Breast epithelium (tissue), 4 donors: Measurements from ENCODE around the gene NPB. TPM values are rescaled to one million over a fixed set of nuclear protein-coding genes. Genes with fewer than 3 reads are reported as not detected.

Experiments used
- DNase-seq, 2 donors: peaks; one replicate each; pipeline ENCODE4 v3.0.0-alpha.2; 2019; ENCODE audit warnings: low spot score in 2 of 2
- H3K27ac ChIP-seq, 2 donors: fragments of 200-600 bp; sonication (generic) in 1 of 2; one replicate each; pipeline ENCODE4 v1.5.1; 2016 to 2019; ENCODE audit warnings: mild to moderate bottlenecking in 1 of 2
- H3K27me3 ChIP-seq, 2 donors: fragments of 200-600 bp; sonication (generic) in 1 of 2; one replicate each; pipeline versions ENCODE4 v1.5.1 to v1.6.0; 2017 to 2019; ENCODE audit warnings: control low read depth in 1 of 2, mild to moderate bottlenecking in 1 of 2
- H3K36me3 ChIP-seq: fragments of 200-600 bp; one replicate; pipeline ENCODE4 v1.5.1; 2019
- H3K4me1 ChIP-seq, 2 donors: fragments of 200-600 bp; sonication (generic); one replicate each; pipeline ENCODE4 v1.5.1; 2016 to 2019; ENCODE audit warnings: control low read depth in 1 of 2
- H3K4me3 ChIP-seq, 3 donors: fragments of 200-600 bp; sonication (generic); 1 replicate in 2 of 3; 2 replicates in 1 of 3; pipeline ENCODE4 v1.5.1; 2016 to 2019; ENCODE audit warnings: mild to moderate bottlenecking in 3 of 3, moderate library complexity in 2 of 3
- H3K9me3 ChIP-seq, 2 donors: fragments of 200-600 bp; sonication (generic) in 1 of 2; one replicate each; pipeline ENCODE4 v1.5.1; 2016 to 2019; ENCODE audit warnings: control low read depth in 1 of 2
- CTCF ChIP-seq, 3 donors: fragments of 450-650 bp; IDR thresholded peaks; one replicate each; pipeline ENCODE4 v1.5.1; 2016 to 2017; ENCODE audit warnings: antibody characterized with exemption in 3 of 3, mild to moderate bottlenecking in 3 of 3, moderate library complexity in 3 of 3
- POLR2A ChIP-seq: fragments of 450-650 bp; IDR thresholded peaks from one replicate; pipeline ENCODE4 v1.6.1; 2016; ENCODE audit warnings: antibody characterized with exemption, mild to moderate bottlenecking, moderate library complexity
- POLR2AphosphoS5 ChIP-seq, 3 donors: sonication (generic); formaldehyde crosslinking; IDR thresholded peaks; one replicate each; pipeline ENCODE4 v1.6.1; 2017; ENCODE audit warnings: antibody characterized with exemption in 3 of 3
- intact Hi-C: fragments of 100-400 bp; cut with DNase I; formaldehyde crosslinking; loops from one replicate; pipeline ENCODE4 v1.15.1; 2023; ENCODE audit warnings: low total_unique reads
- total RNA-seq, 3 donors: library from RNA; depleted of rRNA; stranded (reverse); fragments of >200 nt; gene quantifications; one replicate each; pipeline ENCODE4 v1.1.0, GENCODE V29; 2016

Gene NPB
- total RNA-seq, 3 donors from 2014 or later, result 2.0 TPM; not detected in 2

- peak within 1 kb of the TSS; percentile 75 to 97 (median 79) for H3K4me3 ChIP-seq
- no peak for TF ChIP-seq POLR2A
- peaks cover 0 to 24% of the 10 kb centered on the region in 2 donors for H3K4me1 ChIP-seq
- intact Hi-C loops, result no loop called here
- H3K27me3 ChIP-seq, result no peaks in the 10 kb centered on the region
- no peaks in the 10 kb centered on the region for H3K9me3 ChIP-seq
- DNase-seq, result no peak
- H3K36me3 ChIP-seq, result no peaks in the 10 kb centered on the region
- peak within 1 kb of the TSS; percentile 97 for H3K27ac ChIP-seq
Measured at GRCh38 chr17:81870981-81871386, 31.1 kb upstream of the NPB start, which contains the start of gene ARHGDIA. Gene ARHGDIA (minus strand): TSS chr17:81871337. CDS start chr17:81869930, 1,407 bp downstream.

DNA sequence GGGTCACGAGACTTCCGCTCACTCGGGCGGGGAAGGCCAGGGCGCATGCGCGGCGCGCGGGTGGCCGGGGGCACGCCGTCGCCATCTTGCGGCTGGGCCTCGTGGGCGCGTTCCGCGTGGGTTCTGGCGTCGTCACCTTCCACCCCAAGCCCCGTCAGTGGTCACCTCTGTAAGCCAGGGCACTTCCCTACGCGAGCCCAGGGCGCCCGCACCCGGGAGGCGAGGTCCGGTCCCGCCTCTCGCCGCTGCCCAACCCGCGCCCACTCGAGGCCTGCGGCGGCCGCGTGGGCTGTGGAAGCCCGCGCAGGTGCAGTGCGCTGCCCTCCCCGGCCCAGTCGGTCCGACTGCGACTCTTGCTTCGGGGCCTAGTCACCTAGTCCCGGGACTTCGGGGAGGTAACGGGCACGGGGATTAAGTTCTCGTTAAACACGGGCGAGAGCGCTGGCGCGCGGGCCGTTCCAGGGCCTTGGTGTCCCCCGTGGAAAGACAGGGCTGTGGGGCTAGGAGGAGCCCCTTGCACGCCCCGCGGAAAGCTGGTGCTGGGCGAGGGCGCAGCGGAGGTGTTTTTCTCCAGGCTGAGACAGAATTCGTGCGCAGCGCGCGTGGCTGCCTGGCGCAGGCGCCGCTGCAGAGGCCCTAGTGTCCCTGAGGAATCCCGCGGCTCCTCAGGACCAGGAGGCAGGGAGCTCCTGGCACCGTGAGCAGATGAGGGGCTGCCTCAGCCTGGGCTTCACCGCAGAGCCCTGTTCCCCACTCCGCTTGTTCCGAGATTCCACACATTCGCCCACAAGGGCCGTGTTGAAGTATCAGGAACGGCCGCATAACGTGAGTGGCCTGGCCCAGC lies 30.4 kb upstream of the NPB start:
- DNase-seq, result peak; percentile 92 to 96
- TF ChIP-seq POLR2AphosphoS5 (IDR thresholded peaks at IDR 0.05), result peak; percentile 98 to 99 (median 99)
- peak in 2 of 3 donors; percentile 51 to 55 for TF ChIP-seq CTCF (IDR thresholded peaks at IDR 0.05)
- peak; percentile 97 for TF ChIP-seq POLR2A
- H3K9me3 ChIP-seq, result no peaks in the 10 kb centered on the region
- peaks cover 0 to 18% of the 10 kb centered on the region in 2 donors for H3K4me1 ChIP-seq
- H3K27me3 ChIP-seq, result no peaks in the 10 kb centered on the region
- intact Hi-C loops, result no loop called here
- peak overlapping the region; percentile 75 to 97 (median 79) for H3K4me3 ChIP-seq
- peak overlapping the region; percentile 97 for H3K27ac ChIP-seq
- H3K36me3 ChIP-seq, result no peaks in the 10 kb centered on the region

GRCh38 chr17:81877569-81877968 lies 24.5 kb upstream of the NPB start:
- H3K4me3 ChIP-seq, result no peak overlapping the region
- H3K36me3 ChIP-seq, result no peaks in the 10 kb centered on the region
- DNase-seq, result no peak
- H3K4me1 ChIP-seq, result peaks cover 0 to 8% of the 10 kb centered on the region in 2 donors
- no peaks in the 10 kb centered on the region for H3K27me3 ChIP-seq
- TF ChIP-seq POLR2A, result no peak
- H3K27ac ChIP-seq, result no peak overlapping the region
- no peaks in the 10 kb centered on the region for H3K9me3 ChIP-seq
- intact Hi-C loops, result no loop called here

- intact Hi-C loops, result loop anchor here (2.0 kb wide), 1 partner anchor 15 kb away; no protein-coding TSS in a partner anchor
- H3K36me3 ChIP-seq, result no peaks in the 10 kb centered on the region
- TF ChIP-seq POLR2AphosphoS5 (IDR thresholded peaks at IDR 0.05) (no peak), POLR2A (no peak), CTCF (IDR thresholded peaks at IDR 0.05) (no peak)
- no peaks in the 10 kb centered on the region for H3K9me3 ChIP-seq
- no peak overlapping the region for H3K4me3 ChIP-seq
- H3K27ac ChIP-seq, result no peak overlapping the region
- no peaks in the 10 kb centered on the region for H3K27me3 ChIP-seq
- peaks cover 0 to under 1% of the 10 kb centered on the region in 2 donors for H3K4me1 ChIP-seq
- DNase-seq, result no peak
Measured at GRCh38 chr17:81878294-81878693, 23.7 kb upstream of the NPB start.

DNA sequence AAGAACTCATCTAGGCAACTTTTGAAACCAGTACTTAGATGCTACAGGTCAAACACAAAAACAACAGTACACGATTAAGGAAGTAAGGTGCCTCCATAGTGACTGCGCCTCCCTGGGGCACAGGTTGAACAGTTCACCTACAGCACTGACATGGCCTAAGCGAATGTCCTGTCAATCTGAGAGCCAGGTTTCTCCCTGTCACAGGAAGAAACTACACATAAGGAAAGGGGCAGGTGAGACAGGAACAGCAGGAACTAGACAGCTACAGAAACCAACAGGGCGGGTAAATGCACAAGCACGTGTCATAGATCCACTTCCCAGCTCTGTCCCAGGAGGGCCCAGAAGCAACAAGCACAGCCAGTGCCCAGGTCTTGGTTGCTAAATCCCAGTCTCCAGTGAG lies 22.9 kb upstream of the NPB start:
- intact Hi-C loops, result loop anchor here (2.0 kb wide), 1 partner anchor 14 kb away; no protein-coding TSS in a partner anchor
- no peak overlapping the region for H3K27ac ChIP-seq
- no peaks in the 10 kb centered on the region for H3K4me1 ChIP-seq
- no peaks in the 10 kb centered on the region for H3K36me3 ChIP-seq
- H3K4me3 ChIP-seq, result no peak overlapping the region
- no peaks in the 10 kb centered on the region for H3K9me3 ChIP-seq
- no peaks in the 10 kb centered on the region for H3K27me3 ChIP-seq
- TF ChIP-seq CTCF (IDR thresholded peaks at IDR 0.05) (no peak), POLR2AphosphoS5 (IDR thresholded peaks at IDR 0.05) (no peak), POLR2A (no peak)
- DNase-seq, result no peak

- no peaks in the 10 kb centered on the region for H3K9me3 ChIP-seq
- peak overlapping the region; percentile 22 to 52 for H3K27ac ChIP-seq
- no peak for TF ChIP-seq POLR2AphosphoS5 (IDR thresholded peaks at IDR 0.05)
- TF ChIP-seq POLR2A, result no peak
- no peak for TF ChIP-seq CTCF (IDR thresholded peaks at IDR 0.05)
- no peak for DNase-seq
- H3K4me1 ChIP-seq, result no peaks in the 10 kb centered on the region
- H3K36me3 ChIP-seq, result no peaks in the 10 kb centered on the region
- intact Hi-C loops, result no loop called here
- H3K27me3 ChIP-seq, result no peaks in the 10 kb centered on the region
- H3K4me3 ChIP-seq, result no peak overlapping the region
Measured at GRCh38 chr17:81884520-81884919, 17.5 kb upstream of the NPB start.
